Keratinocyte (primary cell): ENCODE data around the gene KRTAP10-4.

Experiments
- EZH2 ChIP-seq: IDR thresholded peaks from one replicate; pipeline ENCODE4 v1.6.1; 2012; ENCODE audit warnings: inconsistent platforms, mild to moderate bottlenecking, low read length, moderate library complexity
- TF ChIP-seq, protein P1 (sequence below), 3 experiments: IDR thresholded peaks in 1 of 3; conservative IDR thresholded peaks in 1 of 3; optimal IDR thresholded peaks in 1 of 3; 2 replicates in 2 of 3; 3 replicates in 1 of 3; pipeline versions ENCODE3 to v1.5.1; 2011; ENCODE audit warnings: low read length in 3 of 3, mild to moderate bottlenecking in 3 of 3, moderate library complexity in 2 of 3, control low read depth in 1 of 3, inconsistent platforms in 1 of 3; ENCODE audit not compliant: insufficient read depth in 2 of 3; ENCODE audit errors: extremely low read depth in 1 of 3

DNA sequence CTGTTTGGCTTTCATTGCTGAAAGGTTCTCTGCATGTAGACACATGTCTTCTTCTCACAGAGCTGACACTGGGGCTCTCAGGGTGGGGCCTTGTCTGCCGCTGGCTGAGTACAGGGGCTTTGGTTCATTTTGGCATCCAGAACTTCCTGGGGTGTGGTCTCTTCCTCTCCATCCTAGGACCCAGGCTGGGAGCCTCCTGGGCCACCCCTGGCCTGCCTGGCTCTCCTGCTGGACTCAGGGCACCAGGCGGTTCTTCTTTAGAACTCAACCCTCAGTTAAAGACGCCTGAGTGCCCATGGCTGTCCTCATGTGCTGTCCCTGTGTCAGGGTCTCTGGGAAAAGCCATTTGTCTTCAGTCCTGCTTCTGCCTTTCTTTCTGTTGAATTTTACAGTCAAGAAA is 12.4 kb downstream of the KRTAP10-4 start:
- TF ChIP-seq, protein P1, sequence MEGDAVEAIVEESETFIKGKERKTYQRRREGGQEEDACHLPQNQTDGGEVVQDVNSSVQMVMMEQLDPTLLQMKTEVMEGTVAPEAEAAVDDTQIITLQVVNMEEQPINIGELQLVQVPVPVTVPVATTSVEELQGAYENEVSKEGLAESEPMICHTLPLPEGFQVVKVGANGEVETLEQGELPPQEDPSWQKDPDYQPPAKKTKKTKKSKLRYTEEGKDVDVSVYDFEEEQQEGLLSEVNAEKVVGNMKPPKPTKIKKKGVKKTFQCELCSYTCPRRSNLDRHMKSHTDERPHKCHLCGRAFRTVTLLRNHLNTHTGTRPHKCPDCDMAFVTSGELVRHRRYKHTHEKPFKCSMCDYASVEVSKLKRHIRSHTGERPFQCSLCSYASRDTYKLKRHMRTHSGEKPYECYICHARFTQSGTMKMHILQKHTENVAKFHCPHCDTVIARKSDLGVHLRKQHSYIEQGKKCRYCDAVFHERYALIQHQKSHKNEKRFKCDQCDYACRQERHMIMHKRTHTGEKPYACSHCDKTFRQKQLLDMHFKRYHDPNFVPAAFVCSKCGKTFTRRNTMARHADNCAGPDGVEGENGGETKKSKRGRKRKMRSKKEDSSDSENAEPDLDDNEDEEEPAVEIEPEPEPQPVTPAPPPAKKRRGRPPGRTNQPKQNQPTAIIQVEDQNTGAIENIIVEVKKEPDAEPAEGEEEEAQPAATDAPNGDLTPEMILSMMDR (optimal IDR thresholded peaks at IDR 0.05 in 1 of 3, IDR thresholded peaks at IDR 0.05 in 1 of 3, conservative IDR thresholded peaks at IDR 0.05 in 1 of 3; ENCODE audit: extremely low read depth in 1 of 3, insufficient read depth in 2 of 3, low read length in 3 of 3): no peak
- no peak for TF ChIP-seq EZH2
